GM12878 (cell line): ENCODE data around the gene EVC. TPM values are rescaled to one million over a fixed set of nuclear protein-coding genes. Genes with fewer than 3 reads are reported as not detected.

Experiments
- ATAC-seq: fragments of 200-7000 bp; cut with Tn5 transposase; 3 replicates; pipeline ENCODE4 v1.9.1; 2020; ENCODE audit warnings: mild to moderate bottlenecking, moderate library complexity
- BruUV-seq: library from RNA; stranded (reverse); fragments of 400-500 nt; replicated peaks from 2 replicates; lab custom pipeline; 2021; lab: Mats Ljungman, UMichigan
- CTCF ChIA-PET: fragments of 300-600 bp; sonication (Branson Sonifier 250); formaldehyde crosslinking; extraction: SDS; loops from one replicate; lab custom pipeline; 2021; ENCODE audit warnings: inconsistent platforms; lab: Yijun Ruan, JAX
- POLR2A ChIA-PET: fragments of 350-600 bp; formaldehyde crosslinking; extraction: SDS; loops from one replicate; lab custom pipeline; 2021; ENCODE audit warnings: inconsistent platforms; lab: Charles Lee
- RAD21 ChIA-PET: fragments of 300-600 bp; sonication (Branson Sonifier 250); formaldehyde crosslinking; loops from one replicate; lab custom pipeline; 2023; ENCODE audit warnings: antibody characterized with exemption; ENCODE audit not compliant: unreplicated experiment; lab: Charles Lee
- SMC1A ChIA-PET: fragments of 300-600 bp; sonication (Branson Sonifier 250); formaldehyde crosslinking; loops from one replicate; lab custom pipeline; 2023; ENCODE audit not compliant: unreplicated experiment, uncharacterized antibody; lab: Charles Lee
- DNase-seq: peaks from one replicate; pipeline ENCODE4 v3.0.0-alpha.2; 2011; ENCODE audit warnings: low read depth, low spot score
- FAIRE-seq: peaks from 3 replicates; lab custom pipeline; 2011; peaks lifted over from hg19 to GRCh38; lab: Jason Lieb, UNC
- H2AFZ ChIP-seq: 2 replicates; pipeline ENCODE4 v1.6.0; 2011; ENCODE audit warnings: low read depth, low read length, control low read depth; ENCODE audit not compliant: control insufficient read depth
- H3K27ac ChIP-seq: 2 replicates; pipeline ENCODE4 v1.5.1; 2011; ENCODE audit warnings: control low read depth; ENCODE audit not compliant: control insufficient read depth, insufficient read depth
- H3K27me3 ChIP-seq, 2 experiments: replicated peaks in 1 of 2; 2 replicates each; pipeline versions ENCODE4 v1.6.0 to v1.6.1; 2011; ENCODE audit warnings: low read length in 1 of 2; ENCODE audit not compliant: control insufficient read depth in 2 of 2, insufficient read depth in 2 of 2
- H3K36me3 ChIP-seq, 2 experiments: 2 replicates each; pipeline ENCODE4 v1.5.1; 2011; ENCODE audit warnings: low read length in 1 of 2; ENCODE audit not compliant: control insufficient read depth in 2 of 2, insufficient read depth in 2 of 2
- H3K4me1 ChIP-seq: 2 replicates; pipeline ENCODE4 v1.6.1; 2011; ENCODE audit warnings: mild to moderate bottlenecking, low read length, moderate library complexity, mixed read lengths; ENCODE audit not compliant: control insufficient read depth, insufficient read depth
- H3K4me2 ChIP-seq: 2 replicates; pipeline ENCODE4 v1.6.0; 2011; ENCODE audit warnings: control low read depth; ENCODE audit not compliant: control insufficient read depth, insufficient read depth
- H3K4me3 ChIP-seq: fragments of 200-600 bp; sonication (generic); 2 replicates; pipeline ENCODE4 v1.5.1; 2016
- H3K79me2 ChIP-seq: 2 replicates; pipeline ENCODE4 v1.6.0; 2011; ENCODE audit warnings: low read length; ENCODE audit not compliant: control insufficient read depth, insufficient read depth
- H3K9ac ChIP-seq: 2 replicates; pipeline ENCODE4 v1.8.0; 2011; ENCODE audit warnings: low read length, control low read depth, mixed read lengths; ENCODE audit not compliant: control insufficient read depth, insufficient read depth
- H3K9me3 ChIP-seq: replicated peaks from 3 replicates; pipeline ENCODE4 v1.5.1; 2011; ENCODE audit warnings: mild to moderate bottlenecking, low read length; ENCODE audit not compliant: control insufficient read depth, insufficient read depth
- H4K20me1 ChIP-seq: 2 replicates; pipeline ENCODE4 v1.6.0; 2011; ENCODE audit not compliant: control insufficient read depth, insufficient read depth
- BCL11A ChIP-seq: IDR thresholded peaks from 2 replicates; pipeline ENCODE4 v1.6.1; 2011; ENCODE audit warnings: low read depth, low read length
- RB1 ChIP-seq: fragments of 450-650 bp; formaldehyde crosslinking; IDR thresholded peaks from 2 replicates; pipeline ENCODE4 v1.6.1; 2017; ENCODE audit warnings: mild to moderate bottlenecking, borderline replicate concordance
- WGBS: methylation state at CpG from one replicate; pipeline ENCODE4 v1.1.6; 2016; ENCODE audit warnings: low lambda C conversion rate; ENCODE audit not compliant: insufficient replicate concordance, insufficient coverage; ENCODE audit errors: missing lambda C conversion rate; 5-methylcytosine and 5-hydroxymethylcytosine counted together
- in situ Hi-C: fragments of 300-500 bp; cut with MboI; formaldehyde crosslinking; loops from 9 replicates; pipeline ENCODE4 v1.14.3; 2018; ENCODE audit warnings: mixed read lengths
- intact Hi-C: fragments of 100-400 bp; cut with micrococcal nuclease; formaldehyde crosslinking; loops from one replicate; pipeline ENCODE4 v1.14.2; 2022; ENCODE audit not compliant: unreplicated experiment
- polyA plus RNA-seq, 11 experiments: library from polyadenylated mRNA; depleted of rRNA in 4 of 11; unstranded in 6 of 11; stranded (reverse) in 5 of 11; fragments of >200 nt; fragmentation: Nextera tagmentation in 4 of 11; fragmentation: Illumina TruSeq in 1 of 11; extraction: Ambion mirVana in 4 of 11; extraction: Trizol in 1 of 11; gene quantifications; 1 replicate in 1 of 11; 2 replicates in 10 of 11; pipeline versions ENCODE4 v1.2.1 to v1.2.3, GENCODE V29; 2011 to 2016; ENCODE audit warnings: inconsistent platforms in 2 of 11, missing spikeins in 2 of 11, low read depth in 1 of 11
- total RNA-seq, 4 experiments: library from RNA; depleted of rRNA in 3 of 4; stranded (reverse); fragments of >200 nt in 3 of 4; fragmentation: Illumina TruSeq in 1 of 4; extraction: Trizol in 1 of 4; gene quantifications; 2 replicates each; pipeline versions ENCODE4 v1.2.1 to v1.2.3, GENCODE V29; 2013 to 2021
- TF ChIP-seq, protein P1 (sequence below), 3 experiments: IDR thresholded peaks in 2 of 3; conservative IDR thresholded peaks in 1 of 3; 2 replicates each; pipeline ENCODE4 v1.5.1; 2011; ENCODE audit warnings: low read depth in 3 of 3, low read length in 3 of 3, mild to moderate bottlenecking in 3 of 3, control low read depth in 2 of 3, moderate library complexity in 2 of 3, inconsistent platforms in 1 of 3, mixed read lengths in 1 of 3; ENCODE audit not compliant: control insufficient read depth in 2 of 3, insufficient read depth in 1 of 3; ENCODE audit errors: extremely low read depth in 1 of 3
- TF ChIP-seq, protein P2 (sequence below): IDR thresholded peaks from 2 replicates; pipeline ENCODE4 v1.6.1; 2012; ENCODE audit warnings: low read depth, low read length, improper control_type of control experiment

EVC gene
- total and polyA plus RNA-seq, 10 of the 15 experiments (the other 5 are each of a cell fraction or from before 2014, with no cell fraction given), result 0.87 to 55.9 (median 15.6) TPM

DNA sequence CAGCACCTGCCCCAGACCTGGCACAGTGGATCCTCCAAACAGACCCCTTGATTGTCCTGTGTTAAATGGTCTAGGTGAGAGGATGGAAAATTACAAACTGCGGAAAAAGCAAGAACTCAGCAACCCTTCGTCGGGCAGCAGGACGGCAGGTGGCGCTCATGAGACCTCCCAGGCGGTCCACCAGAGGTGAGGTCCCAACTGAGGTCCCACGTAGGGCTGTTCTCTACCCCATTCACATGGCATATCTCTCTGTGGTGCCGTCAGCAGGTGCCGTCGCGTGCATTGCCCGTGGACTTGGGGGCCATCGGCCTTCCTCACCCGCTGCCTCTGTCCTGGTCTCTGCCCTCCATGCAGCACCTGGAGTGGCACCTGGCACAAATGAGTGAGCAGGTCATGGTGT is 93.7 kb downstream of the EVC start:
- Histone ChIP-seq H3K79me2 (no peaks in the 10 kb centered on the region), H3K9ac (no peak overlapping the region), H3K4me2 (no peak overlapping the region), H3K27ac (no peak overlapping the region), H4K20me1 (no peaks in the 10 kb centered on the region), H3K36me3 (no peaks in the 10 kb centered on the region; a peak in 1 of 4 replicates), H3K4me1 (no peaks in the 10 kb centered on the region), H3K9me3 (no peaks in the 10 kb centered on the region; the same call in 2 of the 3 replicates), H3K4me3 (no peak overlapping the region), H2AFZ (no peak overlapping the region), H3K27me3 (no peaks in the 10 kb centered on the region)
- CTCF ChIA-PET, result interaction anchor here (0.9 to 1.9 kb wide), 5 partner anchors 8 to 405 kb away, joined by 3 to 9 read pairs (median 3); no protein-coding TSS in a partner anchor
- FAIRE-seq (no peak), DNase-seq (no peak), ATAC-seq (no peak)
- SMC1A ChIA-PET, result interaction anchor here (1.5 kb wide), 1 partner anchor 16 kb away, joined by 4 read pairs; no protein-coding TSS in a partner anchor
- TF ChIP-seq, protein P1, sequence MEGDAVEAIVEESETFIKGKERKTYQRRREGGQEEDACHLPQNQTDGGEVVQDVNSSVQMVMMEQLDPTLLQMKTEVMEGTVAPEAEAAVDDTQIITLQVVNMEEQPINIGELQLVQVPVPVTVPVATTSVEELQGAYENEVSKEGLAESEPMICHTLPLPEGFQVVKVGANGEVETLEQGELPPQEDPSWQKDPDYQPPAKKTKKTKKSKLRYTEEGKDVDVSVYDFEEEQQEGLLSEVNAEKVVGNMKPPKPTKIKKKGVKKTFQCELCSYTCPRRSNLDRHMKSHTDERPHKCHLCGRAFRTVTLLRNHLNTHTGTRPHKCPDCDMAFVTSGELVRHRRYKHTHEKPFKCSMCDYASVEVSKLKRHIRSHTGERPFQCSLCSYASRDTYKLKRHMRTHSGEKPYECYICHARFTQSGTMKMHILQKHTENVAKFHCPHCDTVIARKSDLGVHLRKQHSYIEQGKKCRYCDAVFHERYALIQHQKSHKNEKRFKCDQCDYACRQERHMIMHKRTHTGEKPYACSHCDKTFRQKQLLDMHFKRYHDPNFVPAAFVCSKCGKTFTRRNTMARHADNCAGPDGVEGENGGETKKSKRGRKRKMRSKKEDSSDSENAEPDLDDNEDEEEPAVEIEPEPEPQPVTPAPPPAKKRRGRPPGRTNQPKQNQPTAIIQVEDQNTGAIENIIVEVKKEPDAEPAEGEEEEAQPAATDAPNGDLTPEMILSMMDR (IDR thresholded peaks at IDR 0.05 in 2 of 3, conservative IDR thresholded peaks at IDR 0.05 in 1 of 3; ENCODE audit: control insufficient read depth in 2 of 3, extremely low read depth in 1 of 3, insufficient read depth in 1 of 3, low read depth in 3 of 3, low read length in 3 of 3), result peak; percentile 2 to 18 (median 10); a peak in 1 of 6 replicates
- TF ChIP-seq, protein P2, sequence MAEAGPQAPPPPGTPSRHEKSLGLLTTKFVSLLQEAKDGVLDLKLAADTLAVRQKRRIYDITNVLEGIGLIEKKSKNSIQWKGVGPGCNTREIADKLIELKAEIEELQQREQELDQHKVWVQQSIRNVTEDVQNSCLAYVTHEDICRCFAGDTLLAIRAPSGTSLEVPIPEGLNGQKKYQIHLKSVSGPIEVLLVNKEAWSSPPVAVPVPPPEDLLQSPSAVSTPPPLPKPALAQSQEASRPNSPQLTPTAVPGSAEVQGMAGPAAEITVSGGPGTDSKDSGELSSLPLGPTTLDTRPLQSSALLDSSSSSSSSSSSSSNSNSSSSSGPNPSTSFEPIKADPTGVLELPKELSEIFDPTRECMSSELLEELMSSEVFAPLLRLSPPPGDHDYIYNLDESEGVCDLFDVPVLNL, result no peak
- no peak for TF ChIP-seq BCL11A
- TF ChIP-seq RB1, result no peak
- no TSS peak for BruUV-seq
- WGBS, result 78% methylated on average over 14 of the region's 14 CpGs
- in situ Hi-C loops (no loop called here), intact Hi-C loops (no loop called here)
- POLR2A ChIA-PET, result no interaction called here
- RAD21 ChIA-PET, result no interaction called here
